Ectodermal cell (in vitro differentiated cells): Measurements from ENCODE around the gene PAXX.
"Not testable (repeated sequence)": the region's sequence is repeated elsewhere in the genome, so short reads cannot be mapped to it uniquely, and the experiment has no call there.

Experiments used
- H3K27ac ChIP-seq: 2 replicates; pipeline ENCODE4 v1.7.0; 2013; ENCODE audit warnings: mild to moderate bottlenecking, low read depth, low read length; ENCODE audit not compliant: insufficient read depth, poor library complexity, severe bottlenecking
- H3K27me3 ChIP-seq: 2 replicates; pipeline ENCODE4 v1.7.0; 2013; ENCODE audit warnings: mild to moderate bottlenecking, low read length; ENCODE audit not compliant: insufficient read depth, control insufficient read depth, poor library complexity, severe bottlenecking
- H3K36me3 ChIP-seq: one replicate; pipeline ENCODE4 v1.7.0; 2013; ENCODE audit warnings: low read length; ENCODE audit not compliant: control insufficient read depth, insufficient read depth
- H3K4me1 ChIP-seq: one replicate; pipeline ENCODE4 v1.7.0; 2013; ENCODE audit warnings: low read length; ENCODE audit not compliant: control insufficient read depth, insufficient read depth
- H3K4me3 ChIP-seq: 2 replicates; pipeline ENCODE4 v1.7.0; 2013; ENCODE audit warnings: low read depth, low read length, control low read depth; ENCODE audit not compliant: insufficient read depth
- H3K9me3 ChIP-seq: 2 replicates; pipeline ENCODE4 v1.7.0; 2013; ENCODE audit warnings: mild to moderate bottlenecking, low read length, moderate library complexity; ENCODE audit not compliant: control insufficient read depth
- WGBS, 2 experiments: methylation state at CpG; one replicate each; pipeline ENCODE4 v1.1.7; 2013; ENCODE audit warnings: missing lambda C conversion rate in 2 of 2; 5-methylcytosine and 5-hydroxymethylcytosine counted together

The PAXX gene

GRCh38 chr9:137031904-137032640, 39.9 kb downstream of the PAXX start, which contains the start of gene FUT7:
Gene FUT7 (minus strand): TSS chr9:137032088. CDS start chr9:137031991, 97 bp downstream.
- Histone ChIP-seq H3K9me3 (no peaks in the 10 kb centered on the region), H3K27me3 (peaks cover 23% of the 10 kb centered on the region), H3K27ac (no peak within 1 kb of the TSS), H3K4me1 (peaks cover 11% of the 10 kb centered on the region), H3K4me3 (no peak within 1 kb of the TSS), H3K36me3 (no peaks in the 10 kb centered on the region)
- WGBS, 2 experiments = 83 to 85% methylated on average over 16 of the region's 16 CpGs

GRCh38 chr9:137032858-137033257, 40.6 kb downstream of the PAXX start:
- no peaks in the 10 kb centered on the region for H3K9me3 ChIP-seq
- peaks cover 7% of the 10 kb centered on the region for H3K4me1 ChIP-seq
- H3K4me3 ChIP-seq = no peak overlapping the region
- WGBS, 2 experiments = 85 to 89% methylated on average over 10 of the region's 10 CpGs
- no peaks in the 10 kb centered on the region for H3K36me3 ChIP-seq
- no peak overlapping the region for H3K27ac ChIP-seq
- peaks cover 16% of the 10 kb centered on the region for H3K27me3 ChIP-seq

GRCh38 chr9:137033481-137033880, 41.3 kb downstream of the PAXX start:
- not testable (repeated sequence) for H3K4me3 ChIP-seq, H3K36me3 ChIP-seq, H3K27ac ChIP-seq, H3K4me1 ChIP-seq, H3K9me3 ChIP-seq
- WGBS, 2 experiments = 88 to 95% methylated on average over 5 of the region's 5 CpGs
- peaks cover 14% of the 10 kb centered on the region for H3K27me3 ChIP-seq

GRCh38 chr9:137034039-137034708, 42.0 kb downstream of the PAXX start:
- Histone ChIP-seq H3K9me3 (no peaks in the 10 kb centered on the region), H3K27ac (no peak overlapping the region), H3K4me3 (no peak overlapping the region), H3K4me1 (peaks cover under 1% of the 10 kb centered on the region), H3K27me3 (peaks cover 7% of the 10 kb centered on the region), H3K36me3 (peaks cover 2% of the 10 kb centered on the region)
- WGBS, 2 experiments = 85 to 86% methylated on average over 13 of the region's 15 CpGs

- Histone ChIP-seq H3K27me3 (peaks cover 5% of the 10 kb centered on the region), H3K4me1 (no peaks in the 10 kb centered on the region), H3K36me3 (peaks cover 4% of the 10 kb centered on the region), H3K9me3 (no peaks in the 10 kb centered on the region), H3K27ac (no peak overlapping the region), H3K4me3 (no peak overlapping the region)
- 40 to 44% methylated on average over 24 of the region's 24 CpGs for WGBS, 2 experiments
Measured at GRCh38 chr9:137034709-137035506, 42.7 kb downstream of the PAXX start.

GRCh38 chr9:137035507-137035834, 43.2 kb downstream of the PAXX start:
- H3K27ac ChIP-seq = no peak overlapping the region
- H3K36me3 ChIP-seq = peaks cover 4% of the 10 kb centered on the region
- 32 to 36% methylated on average over 9 of the region's 9 CpGs for WGBS, 2 experiments
- H3K27me3 ChIP-seq = peaks cover 5% of the 10 kb centered on the region
- H3K4me1 ChIP-seq = no peaks in the 10 kb centered on the region
- H3K4me3 ChIP-seq = no peak overlapping the region
- H3K9me3 ChIP-seq = no peaks in the 10 kb centered on the region

- H3K4me3 ChIP-seq = no peak overlapping the region
- no peaks in the 10 kb centered on the region for H3K4me1 ChIP-seq
- peaks cover 5% of the 10 kb centered on the region for H3K27me3 ChIP-seq
- 83 to 87% methylated on average over 8 of the region's 8 CpGs for WGBS, 2 experiments
- peaks cover 4% of the 10 kb centered on the region for H3K36me3 ChIP-seq
- no peaks in the 10 kb centered on the region for H3K9me3 ChIP-seq
- H3K27ac ChIP-seq = no peak overlapping the region
Measured at GRCh38 chr9:137035937-137036336, 43.7 kb downstream of the PAXX start.

- Histone ChIP-seq H3K9me3 (no peaks in the 10 kb centered on the region), H3K4me1 (no peaks in the 10 kb centered on the region), H3K27ac (no peak overlapping the region), H3K4me3 (no peak overlapping the region), H3K36me3 (peaks cover 4% of the 10 kb centered on the region), H3K27me3 (peaks cover 5% of the 10 kb centered on the region)
- WGBS, 2 experiments = 89 to 96% methylated on average over 13 of the region's 13 CpGs
Measured at GRCh38 chr9:137037035-137037434, 44.8 kb downstream of the PAXX start.

GRCh38 chr9:137037483-137037882, 45.3 kb downstream of the PAXX start:
- 93 to 95% methylated on average over 10 of the region's 10 CpGs for WGBS, 2 experiments
- no peak overlapping the region for H3K4me3 ChIP-seq
- no peaks in the 10 kb centered on the region for H3K9me3 ChIP-seq
- no peaks in the 10 kb centered on the region for H3K4me1 ChIP-seq
- H3K36me3 ChIP-seq = peaks cover 4% of the 10 kb centered on the region
- peaks cover 5% of the 10 kb centered on the region for H3K27me3 ChIP-seq
- no peak overlapping the region for H3K27ac ChIP-seq

GRCh38 chr9:137038916-137039315, 46.7 kb downstream of the PAXX start:
- 93% methylated on average over 9 of the region's 9 CpGs for WGBS, 2 experiments
- H3K4me1 ChIP-seq = no peaks in the 10 kb centered on the region
- H3K9me3 ChIP-seq = no peaks in the 10 kb centered on the region
- peaks cover 4% of the 10 kb centered on the region for H3K36me3 ChIP-seq
- no peak overlapping the region for H3K4me3 ChIP-seq
- no peak overlapping the region for H3K27ac ChIP-seq
- H3K27me3 ChIP-seq = peaks cover 8% of the 10 kb centered on the region
